Gastroesophageal sphincter (tissue), 4 donors: ENCODE measurements around the gene FRMD6. TPM values are rescaled to one million over a fixed set of nuclear protein-coding genes. Genes with fewer than 3 reads are reported as not detected.

Experiments used
- ATAC-seq: fragments of 150-250 bp; one replicate; pipeline ENCODE4 v1.9.1; 2016; ENCODE audit warnings: mild to moderate bottlenecking, moderate library complexity
- H3K27ac ChIP-seq, 4 donors: fragments of 200-600 bp; sonication (generic) in 3 of 4; 1 replicate in 3 of 4; 2 replicates in 1 of 4; pipeline ENCODE4 v1.5.1; 2016 to 2019
- H3K27me3 ChIP-seq: fragments of 200-600 bp; sonication (generic); one replicate; pipeline ENCODE4 v1.5.1; 2019
- H3K36me3 ChIP-seq, 2 donors: fragments of 200-600 bp; sonication (generic); one replicate each; pipeline ENCODE4 v1.5.1; 2019; ENCODE audit warnings: control low read depth in 1 of 2
- H3K4me1 ChIP-seq, 3 donors: fragments of 200-600 bp; sonication (generic); 1 replicate in 2 of 3; 2 replicates in 1 of 3; pipeline ENCODE4 v1.5.1; 2016 to 2019; ENCODE audit warnings: control low read depth in 2 of 3
- H3K4me3 ChIP-seq, 2 donors: fragments of 200-600 bp; sonication (generic); one replicate each; pipeline ENCODE4 v1.5.1; 2019; ENCODE audit warnings: mild to moderate bottlenecking in 1 of 2, moderate library complexity in 1 of 2
- H3K9me3 ChIP-seq, 3 donors: fragments of 200-600 bp; sonication (generic); one replicate each; pipeline ENCODE4 v1.5.1; 2017 to 2019; ENCODE audit warnings: control low read depth in 2 of 3
- CTCF ChIP-seq, 4 experiments: fragments of 200-600 bp in 2 of 4; fragments of 450-650 bp in 2 of 4; sonication (generic) in 1 of 4; IDR thresholded peaks; one replicate each; pipeline ENCODE4 v1.5.1; 2017 to 2019; ENCODE audit warnings: antibody characterized with exemption in 4 of 4, mild to moderate bottlenecking in 2 of 4, moderate library complexity in 2 of 4
- EP300 ChIP-seq: sonication (generic); formaldehyde crosslinking; IDR thresholded peaks from one replicate; pipeline ENCODE4 v1.6.1; 2017; ENCODE audit warnings: antibody characterized with exemption, mild to moderate bottlenecking
- POLR2A ChIP-seq, 2 donors: fragments of 450-650 bp; IDR thresholded peaks; one replicate each; pipeline ENCODE4 v1.6.1; 2017; ENCODE audit warnings: antibody characterized with exemption in 2 of 2, mild to moderate bottlenecking in 2 of 2, moderate library complexity in 1 of 2
- POLR2AphosphoS5 ChIP-seq: sonication (generic); formaldehyde crosslinking; IDR thresholded peaks from one replicate; pipeline ENCODE4 v1.6.1; 2017; ENCODE audit warnings: antibody characterized with exemption
- WGBS, 2 donors: methylation state at CpG; one replicate each; pipeline ENCODE4 v1.1.5; 2018; ENCODE audit warnings: low coverage in 1 of 2; 5-methylcytosine and 5-hydroxymethylcytosine counted together
- total RNA-seq, 4 donors: library from RNA; depleted of rRNA; stranded (reverse); fragments of >200 nt; gene quantifications; one replicate each; pipeline ENCODE4 v1.1.0, GENCODE V29; 2016

The FRMD6 gene
- total RNA-seq, 4 donors from 2014 or later, result 42.5 to 68.6 (median 53.9) TPM

GRCh38 chr14:51680031-51680430, 28.3 kb downstream of the FRMD6 start:
- H3K27ac ChIP-seq, result peak overlapping the region in 1 of 4 donors; percentile 1
- H3K36me3 ChIP-seq, result no peaks in the 10 kb centered on the region
- H3K9me3 ChIP-seq, result no peaks in the 10 kb centered on the region
- ATAC-seq, result no peak
- no peak overlapping the region for H3K4me3 ChIP-seq
- TF ChIP-seq CTCF (IDR thresholded peaks at IDR 0.05) (no peak), POLR2A (IDR thresholded peaks at IDR 0.05) (no peak), POLR2AphosphoS5 (no peak), EP300 (no peak)
- peaks cover 9 to 80% (median 10%) of the 10 kb centered on the region in 3 donors for H3K4me1 ChIP-seq
- no peaks in the 10 kb centered on the region for H3K27me3 ChIP-seq
- WGBS, 2 donors, result 71 to 83% methylated on average over 1 of the region's 1 CpG

- TF ChIP-seq EP300, result no peak
- no peak for TF ChIP-seq POLR2A (IDR thresholded peaks at IDR 0.05)
- TF ChIP-seq POLR2AphosphoS5, result no peak
- peaks cover 7 to 72% (median 10%) of the 10 kb centered on the region in 3 donors for H3K4me1 ChIP-seq
- no peaks in the 10 kb centered on the region for H3K27me3 ChIP-seq
- no peaks in the 10 kb centered on the region for H3K9me3 ChIP-seq
- no peak overlapping the region for H3K27ac ChIP-seq
- H3K36me3 ChIP-seq, result no peaks in the 10 kb centered on the region
- WGBS, 2 donors, result 80 to 86% methylated on average over 1 of the region's 1 CpG
- H3K4me3 ChIP-seq, result no peak overlapping the region
- no peak for ATAC-seq
These were observed 29.7 kb downstream of the FRMD6 start for GRCh38 chr14:51681411-51681810.

GRCh38 chr14:51682411-51682810, 30.7 kb downstream of the FRMD6 start:
- H3K27me3 ChIP-seq, result no peaks in the 10 kb centered on the region
- H3K27ac ChIP-seq, result no peak overlapping the region
- peaks cover 4 to 67% (median 6%) of the 10 kb centered on the region in 3 donors for H3K4me1 ChIP-seq
- 14 to 100% methylated on average over 1 of the region's 1 CpG for WGBS, 2 donors
- H3K36me3 ChIP-seq, result no peaks in the 10 kb centered on the region
- no peak for ATAC-seq
- TF ChIP-seq EP300, result no peak
- TF ChIP-seq POLR2A (IDR thresholded peaks at IDR 0.05), result no peak
- TF ChIP-seq POLR2AphosphoS5, result no peak
- no peak for TF ChIP-seq CTCF (IDR thresholded peaks at IDR 0.05)
- no peak overlapping the region for H3K4me3 ChIP-seq
- no peaks in the 10 kb centered on the region for H3K9me3 ChIP-seq

GRCh38 chr14:51684760-51685159, 33.0 kb downstream of the FRMD6 start:
- Histone ChIP-seq H3K36me3 (no peaks in the 10 kb centered on the region), H3K9me3 (no peaks in the 10 kb centered on the region), H3K27ac (no peak overlapping the region), H3K27me3 (no peaks in the 10 kb centered on the region), H3K4me3 (no peak overlapping the region), H3K4me1 (peaks cover 0 to 54% (median 6%) of the 10 kb centered on the region in 3 donors)
- ATAC-seq, result no peak
- TF ChIP-seq POLR2AphosphoS5 (no peak), CTCF (IDR thresholded peaks at IDR 0.05) (no peak), POLR2A (IDR thresholded peaks at IDR 0.05) (no peak), EP300 (no peak)

- ATAC-seq, result no peak
- H3K27ac ChIP-seq, result no peak overlapping the region
- no peaks in the 10 kb centered on the region for H3K27me3 ChIP-seq
- no peak for TF ChIP-seq POLR2A (IDR thresholded peaks at IDR 0.05)
- peaks cover 0 to 18% of the 10 kb centered on the region in 2 donors for H3K36me3 ChIP-seq
- no peak overlapping the region for H3K4me3 ChIP-seq
- H3K4me1 ChIP-seq, result peaks cover 0 to 22% (median 0%) of the 10 kb centered on the region in 3 donors
- WGBS, 2 donors, result 94 to 100% methylated on average over 1 of the region's 1 CpG
- no peaks in the 10 kb centered on the region for H3K9me3 ChIP-seq
These were observed 39.5 kb downstream of the FRMD6 start for GRCh38 chr14:51691176-51691575.

- Histone ChIP-seq H3K36me3 (peaks cover 0 to 18% of the 10 kb centered on the region in 2 donors), H3K27me3 (no peaks in the 10 kb centered on the region), H3K4me1 (peaks cover 0 to 15% (median 0%) of the 10 kb centered on the region in 3 donors), H3K9me3 (no peaks in the 10 kb centered on the region), H3K27ac (no peak overlapping the region), H3K4me3 (no peak overlapping the region)
- no peak for TF ChIP-seq POLR2AphosphoS5
- TF ChIP-seq POLR2A (IDR thresholded peaks at IDR 0.05), result no peak
- no peak for TF ChIP-seq CTCF (IDR thresholded peaks at IDR 0.05)
- no peak for ATAC-seq
- WGBS, 2 donors, result 79 to 91% methylated on average over 3 of the region's 3 CpGs
These were observed 40.9 kb downstream of the FRMD6 start for GRCh38 chr14:51692646-51693045.
